ENCODE results near the gene PCSK4. TPM values are rescaled to one million over a fixed set of nuclear protein-coding genes. Genes with fewer than 3 reads are reported as not detected.

The PCSK4 gene
- total RNA-seq, 1 donor from 2014 or later: 1.3 TPM

GRCh38 chr19:1455336-1456120 lies 34.6 kb downstream of the PCSK4 start:
- Histone ChIP-seq H3K4me1 (peaks cover 44% of the 10 kb centered on the region), H3K27ac (replicated peaks) (no peak overlapping the region), H3K36me3 (peaks cover 6% of the 10 kb centered on the region), H3K4me3 (no peak overlapping the region), H3K27me3 (ENCODE audit: low read depth) (peaks cover 81% of the 10 kb centered on the region), H3K9me3 (replicated peaks) (no peaks in the 10 kb centered on the region)
- TF ChIP-seq, protein P1, sequence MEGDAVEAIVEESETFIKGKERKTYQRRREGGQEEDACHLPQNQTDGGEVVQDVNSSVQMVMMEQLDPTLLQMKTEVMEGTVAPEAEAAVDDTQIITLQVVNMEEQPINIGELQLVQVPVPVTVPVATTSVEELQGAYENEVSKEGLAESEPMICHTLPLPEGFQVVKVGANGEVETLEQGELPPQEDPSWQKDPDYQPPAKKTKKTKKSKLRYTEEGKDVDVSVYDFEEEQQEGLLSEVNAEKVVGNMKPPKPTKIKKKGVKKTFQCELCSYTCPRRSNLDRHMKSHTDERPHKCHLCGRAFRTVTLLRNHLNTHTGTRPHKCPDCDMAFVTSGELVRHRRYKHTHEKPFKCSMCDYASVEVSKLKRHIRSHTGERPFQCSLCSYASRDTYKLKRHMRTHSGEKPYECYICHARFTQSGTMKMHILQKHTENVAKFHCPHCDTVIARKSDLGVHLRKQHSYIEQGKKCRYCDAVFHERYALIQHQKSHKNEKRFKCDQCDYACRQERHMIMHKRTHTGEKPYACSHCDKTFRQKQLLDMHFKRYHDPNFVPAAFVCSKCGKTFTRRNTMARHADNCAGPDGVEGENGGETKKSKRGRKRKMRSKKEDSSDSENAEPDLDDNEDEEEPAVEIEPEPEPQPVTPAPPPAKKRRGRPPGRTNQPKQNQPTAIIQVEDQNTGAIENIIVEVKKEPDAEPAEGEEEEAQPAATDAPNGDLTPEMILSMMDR (IDR thresholded peaks at IDR 0.05; ENCODE audit: borderline replicate concordance): no peak
- no peak for DNase-seq
- intact Hi-C loops (cut with micrococcal nuclease): no loop called here

- no peak overlapping the region for H3K4me3 ChIP-seq
- peaks cover under 1% of the 10 kb centered on the region for H3K36me3 ChIP-seq
- H3K4me1 ChIP-seq: peaks cover 44% of the 10 kb centered on the region
- H3K27ac ChIP-seq (replicated peaks): no peak overlapping the region
- peaks cover 86% of the 10 kb centered on the region for H3K27me3 ChIP-seq (ENCODE audit: low read depth)
- DNase-seq: no peak
- intact Hi-C loops (cut with micrococcal nuclease): no loop called here
- TF ChIP-seq, protein P1 (IDR thresholded peaks at IDR 0.05; ENCODE audit: borderline replicate concordance): no peak
- no peaks in the 10 kb centered on the region for H3K9me3 ChIP-seq (replicated peaks)
Observed at GRCh38 chr19:1455002-1455335, 35.2 kb downstream of the PCSK4 start.

DNA sequence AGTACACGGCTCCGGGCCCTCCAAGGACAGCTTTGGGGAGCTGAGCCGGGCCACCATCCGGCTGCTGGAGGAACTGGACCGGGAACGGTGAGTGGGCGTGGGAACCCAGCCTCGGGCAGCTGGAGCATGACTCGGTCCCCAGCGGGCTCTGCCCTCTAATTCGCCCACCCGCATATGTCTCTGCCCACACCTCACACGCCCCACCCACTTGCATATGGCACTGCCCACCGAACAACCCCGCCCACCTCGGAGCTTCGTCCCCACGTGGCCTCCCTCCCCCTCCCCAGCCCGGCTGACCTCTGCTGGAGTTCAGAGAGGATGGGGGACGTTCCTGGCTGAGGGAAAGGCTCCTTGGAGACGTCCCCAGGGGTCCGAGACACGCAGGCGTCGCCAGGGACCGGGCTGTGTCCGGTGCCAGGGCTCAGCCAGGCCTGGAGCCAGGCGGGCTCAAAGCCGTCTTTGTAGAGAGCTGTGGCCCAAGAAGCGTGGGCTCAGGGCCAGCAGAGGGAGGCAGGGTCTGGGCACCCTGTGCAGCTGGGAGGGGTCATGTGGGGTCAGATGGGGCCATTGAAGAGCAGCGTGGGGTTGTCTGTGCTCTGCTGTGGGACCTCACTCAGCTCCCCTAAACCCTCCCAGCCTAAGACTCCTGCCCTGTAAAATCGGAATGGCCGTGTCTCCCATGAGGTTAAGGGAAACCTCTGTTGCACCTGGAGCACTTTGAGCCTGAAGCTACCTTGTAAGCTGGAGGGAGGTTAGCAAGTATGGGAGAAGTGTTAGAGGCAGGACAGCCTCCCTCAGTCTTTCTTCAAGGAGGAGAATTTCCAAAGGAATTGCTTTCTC lies 36.4 kb downstream of the PCSK4 start:
- Histone ChIP-seq H3K36me3 (no peaks in the 10 kb centered on the region), H3K27me3 (ENCODE audit: low read depth) (peaks cover 99% of the 10 kb centered on the region), H3K4me3 (no peak overlapping the region), H3K9me3 (replicated peaks) (no peaks in the 10 kb centered on the region), H3K4me1 (peaks cover 48% of the 10 kb centered on the region), H3K27ac (replicated peaks) (no peak overlapping the region)
- TF ChIP-seq, protein P1 (IDR thresholded peaks at IDR 0.05; ENCODE audit: borderline replicate concordance): no peak
- intact Hi-C loops (cut with micrococcal nuclease): no loop called here
- DNase-seq: no peak

DNA sequence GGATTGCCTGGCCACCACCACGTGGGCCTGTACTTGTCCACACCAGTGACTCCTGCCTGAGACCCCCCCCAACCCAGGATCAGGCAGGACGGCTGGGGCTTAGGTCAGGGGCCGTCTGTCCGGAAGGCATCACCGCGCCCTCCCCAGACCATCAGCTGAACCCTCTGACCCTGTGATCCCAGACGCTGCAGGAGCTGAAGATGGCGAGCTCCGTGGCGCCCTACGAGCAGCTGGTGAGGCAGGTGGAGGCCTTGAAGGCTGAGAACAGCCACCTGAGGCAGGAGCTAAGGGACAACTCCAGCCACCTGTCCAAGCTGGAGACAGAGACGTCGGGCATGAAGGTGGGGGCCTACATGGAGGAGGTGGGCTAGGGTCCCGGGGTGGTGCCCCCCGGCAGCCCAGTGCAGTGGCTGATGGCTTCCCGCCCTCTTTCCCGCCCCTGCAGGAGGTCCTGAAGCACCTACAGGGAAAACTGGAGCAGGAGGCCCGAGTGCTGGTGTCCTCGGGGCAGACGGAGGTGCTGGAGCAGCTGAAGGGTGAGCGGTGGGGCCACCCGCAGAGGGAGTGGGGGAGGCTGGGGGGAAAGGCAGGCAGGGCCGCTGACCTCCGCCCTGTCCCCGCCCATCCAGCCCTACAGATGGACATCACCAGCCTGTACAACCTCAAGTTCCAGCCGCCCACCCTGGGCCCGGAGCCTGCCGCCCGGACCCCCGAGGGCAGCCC lies 37.2 kb downstream of the PCSK4 start:
- intact Hi-C loops (cut with micrococcal nuclease): no loop called here
- no peak for DNase-seq

More for the DNA sequence above, 37.2 kb downstream of the PCSK4 start:
- Histone ChIP-seq H3K27me3 (ENCODE audit: low read depth) (peaks cover 100% of the 10 kb centered on the region), H3K9me3 (replicated peaks) (no peaks in the 10 kb centered on the region), H3K4me3 (no peak overlapping the region), H3K36me3 (no peaks in the 10 kb centered on the region), H3K27ac (replicated peaks) (no peak overlapping the region), H3K4me1 (peaks cover 48% of the 10 kb centered on the region)
- TF ChIP-seq, protein P1 (IDR thresholded peaks at IDR 0.05; ENCODE audit: borderline replicate concordance): no peak

Data from left ventricle myocardium inferior (tissue), 1 donor.